Measurements from ENCODE around the gene ZNF786.

The ZNF786 gene

DNA sequence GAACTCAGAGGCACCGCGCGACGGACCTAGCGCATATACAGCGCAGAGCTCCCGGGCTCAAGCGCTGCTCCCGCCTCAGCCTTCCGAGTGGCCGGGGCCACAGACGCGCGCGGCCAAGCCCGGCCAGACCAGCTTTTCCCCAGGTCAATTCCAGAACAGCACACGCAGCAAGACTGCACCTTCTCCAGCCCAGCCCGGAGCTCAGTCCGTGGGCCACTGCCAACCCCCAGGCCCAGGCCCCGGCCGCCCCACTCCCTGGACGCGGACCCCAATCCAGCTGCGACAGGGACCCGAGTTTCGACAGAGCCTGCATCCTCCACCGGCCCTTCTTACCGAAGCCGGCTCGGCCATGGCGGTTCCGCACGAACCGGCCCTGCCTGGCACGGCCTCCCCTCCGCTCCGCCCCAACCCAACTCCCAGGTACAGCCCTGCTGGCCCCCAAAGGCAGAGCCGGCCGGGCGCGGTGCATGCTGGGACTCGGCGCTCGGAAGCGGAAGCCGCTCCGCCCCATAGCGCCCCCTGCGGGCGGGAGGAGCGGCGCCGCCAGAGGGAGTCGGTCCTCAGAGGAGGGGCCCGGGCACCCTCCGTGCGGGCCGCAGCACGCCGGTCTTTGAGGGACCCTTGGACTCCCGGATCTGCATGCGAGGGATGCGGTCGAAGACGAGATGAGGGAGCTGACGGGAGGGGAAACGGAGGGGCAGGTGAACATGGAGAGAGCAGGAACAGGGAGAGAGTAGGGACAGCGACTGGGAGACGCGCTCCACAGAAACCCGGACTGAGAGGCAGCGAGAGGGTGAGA, 35.5 kb upstream of the ZNF786 start, which contains the start of gene ZNF425:
ZNF425 (minus strand) TSS at position 462 of the 799 bp plus-strand sequence; CDS start at position 351, 111 bp downstream.
- DNase-seq (ENCODE audit: extremely low spot score), result peak; percentile 98
- ChIA-PET POLR2A (interaction anchor here (0.5 to 1.2 kb wide), 4 partner anchors 11 to 61 kb away, joined by 3 to 5 read pairs (median 4); partner anchors contain the start of gene ZNF398), CTCF (interaction anchor here (0.6 to 5.1 kb wide), 28 partner anchors 10 to 496 kb away, joined by 3 to 63 read pairs (median 4); partner anchors contain the start of genes ZNF282 and ZNF398)
- TF ChIP-seq, protein P1, sequence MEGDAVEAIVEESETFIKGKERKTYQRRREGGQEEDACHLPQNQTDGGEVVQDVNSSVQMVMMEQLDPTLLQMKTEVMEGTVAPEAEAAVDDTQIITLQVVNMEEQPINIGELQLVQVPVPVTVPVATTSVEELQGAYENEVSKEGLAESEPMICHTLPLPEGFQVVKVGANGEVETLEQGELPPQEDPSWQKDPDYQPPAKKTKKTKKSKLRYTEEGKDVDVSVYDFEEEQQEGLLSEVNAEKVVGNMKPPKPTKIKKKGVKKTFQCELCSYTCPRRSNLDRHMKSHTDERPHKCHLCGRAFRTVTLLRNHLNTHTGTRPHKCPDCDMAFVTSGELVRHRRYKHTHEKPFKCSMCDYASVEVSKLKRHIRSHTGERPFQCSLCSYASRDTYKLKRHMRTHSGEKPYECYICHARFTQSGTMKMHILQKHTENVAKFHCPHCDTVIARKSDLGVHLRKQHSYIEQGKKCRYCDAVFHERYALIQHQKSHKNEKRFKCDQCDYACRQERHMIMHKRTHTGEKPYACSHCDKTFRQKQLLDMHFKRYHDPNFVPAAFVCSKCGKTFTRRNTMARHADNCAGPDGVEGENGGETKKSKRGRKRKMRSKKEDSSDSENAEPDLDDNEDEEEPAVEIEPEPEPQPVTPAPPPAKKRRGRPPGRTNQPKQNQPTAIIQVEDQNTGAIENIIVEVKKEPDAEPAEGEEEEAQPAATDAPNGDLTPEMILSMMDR (IDR thresholded peaks at IDR 0.05; ENCODE audit: control extremely low read depth, extremely low read depth, low read depth, missing control alignments), result peak; percentile 93

DNA sequence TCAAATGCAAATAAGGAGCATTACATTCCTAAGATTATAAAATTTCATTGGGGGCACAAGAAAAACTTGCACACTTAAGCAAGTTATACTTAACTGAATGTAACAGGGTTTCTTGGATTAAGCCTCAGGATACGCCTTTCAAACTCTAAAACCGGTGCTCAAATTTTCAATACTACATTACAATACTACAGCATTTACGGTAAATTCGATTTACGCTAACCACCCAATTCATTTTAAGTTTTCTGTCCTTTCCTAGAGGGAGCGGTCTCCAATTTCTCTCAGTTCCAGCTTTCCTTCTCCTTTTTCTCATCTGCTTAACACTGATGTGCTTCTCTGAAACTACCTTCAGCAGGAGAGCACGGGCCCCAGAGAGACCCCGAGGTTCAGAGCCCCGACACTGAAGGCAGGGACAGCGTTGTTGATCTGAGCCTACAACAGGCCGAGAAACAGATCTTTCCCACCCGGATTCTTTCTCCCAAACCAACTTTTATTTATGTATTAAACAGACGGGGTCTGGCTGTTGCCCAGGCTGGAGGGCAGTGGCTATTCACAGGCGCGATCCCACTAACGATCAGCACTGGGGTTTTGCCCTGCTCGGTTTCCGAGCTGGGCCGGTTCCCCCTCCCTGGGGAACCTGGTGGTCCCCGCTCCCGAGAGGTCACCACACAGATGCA, 34.8 kb upstream of the ZNF786 start:
- TF ChIP-seq, protein P1 (IDR thresholded peaks at IDR 0.05; ENCODE audit: control extremely low read depth, extremely low read depth, low read depth, missing control alignments), result no peak
- CTCF ChIA-PET, result interaction anchor here (0.7 to 5.1 kb wide), 21 partner anchors 10 to 497 kb away, joined by 3 to 63 read pairs (median 5); partner anchors contain the start of genes ZNF282 and ZNF398
- DNase-seq (ENCODE audit: extremely low spot score), result no peak
- POLR2A ChIA-PET, result interaction anchor here (0.5 to 1.2 kb wide), 4 partner anchors 10 to 60 kb away, joined by 3 to 5 read pairs (median 4); partner anchors contain the start of gene ZNF398

DNA sequence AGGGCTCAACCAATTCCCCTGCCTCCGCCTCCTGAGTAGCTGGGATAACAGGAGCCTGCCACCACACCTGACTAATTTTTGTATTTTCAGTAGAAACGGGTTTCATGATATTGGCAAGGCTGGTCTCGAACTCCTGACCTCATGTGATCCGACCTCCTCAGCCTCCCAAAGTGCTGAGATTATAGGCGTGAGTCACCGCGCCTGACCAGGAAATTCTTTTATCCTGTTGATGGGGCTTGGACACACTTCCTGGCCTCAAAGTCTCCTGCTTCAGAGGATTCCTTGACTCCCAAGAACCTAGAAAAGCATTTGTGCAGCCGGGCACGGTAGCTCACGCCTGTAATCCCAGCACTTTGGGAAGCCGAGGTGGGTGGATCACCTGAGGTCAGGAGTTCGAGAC, 19.5 kb upstream of the ZNF786 start:
- TF ChIP-seq, protein P1 (IDR thresholded peaks at IDR 0.05; ENCODE audit: control extremely low read depth, extremely low read depth, low read depth, missing control alignments), result no peak
- no peak for DNase-seq (ENCODE audit: extremely low spot score)
- CTCF ChIA-PET, result no interaction called here
- POLR2A ChIA-PET, result no interaction called here

DNA sequence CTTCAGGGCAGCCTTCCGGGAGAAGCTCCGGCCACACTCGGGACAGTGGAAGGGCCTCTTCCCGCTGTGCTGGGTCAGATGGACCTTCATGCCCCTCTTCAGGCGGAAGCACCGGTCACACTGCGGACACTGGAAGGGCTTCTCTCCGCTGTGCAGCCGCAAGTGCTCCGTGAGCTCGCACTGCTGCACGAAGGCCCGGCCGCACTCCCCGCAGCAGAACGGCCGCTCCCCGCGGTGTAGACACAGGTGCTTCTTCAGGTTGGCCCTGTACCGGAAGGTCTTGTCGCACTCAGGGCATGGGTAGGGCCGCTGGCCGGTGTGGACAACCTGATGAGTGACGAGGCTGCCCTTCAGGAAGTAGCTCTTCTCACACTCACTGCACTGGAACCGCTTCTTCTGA, 14.2 kb upstream of the ZNF786 start:
- POLR2A ChIA-PET, result no interaction called here
- CTCF ChIA-PET, result interaction anchor here (0.8 kb wide), 1 partner anchor 14 kb away, joined by 3 read pairs; no protein-coding TSS in a partner anchor
- TF ChIP-seq, protein P1 (IDR thresholded peaks at IDR 0.05; ENCODE audit: control extremely low read depth, extremely low read depth, low read depth, missing control alignments), result no peak

DNA sequence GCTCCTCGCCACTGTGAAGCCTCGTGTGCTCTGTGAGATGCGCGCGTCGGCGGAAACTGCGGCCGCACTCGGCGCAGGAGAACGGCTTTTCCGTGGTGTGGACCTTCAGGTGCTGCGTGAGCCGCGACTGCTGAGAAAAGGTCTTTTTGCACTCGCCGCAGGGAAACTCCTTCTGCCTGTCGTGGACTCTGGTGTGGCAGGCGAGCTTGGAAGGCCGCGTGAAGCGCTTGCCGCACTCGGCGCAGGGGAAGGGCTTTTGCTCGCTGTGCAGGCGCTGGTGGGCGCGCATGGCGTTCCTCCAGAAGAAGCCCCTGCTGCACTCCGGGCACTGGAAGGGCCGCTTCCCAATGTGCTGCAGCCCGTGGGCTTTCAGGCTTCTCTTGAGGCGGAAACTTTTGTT, 13.7 kb upstream of the ZNF786 start:
- CTCF ChIA-PET, result interaction anchor here (1.1 kb wide), 1 partner anchor 11 kb away, joined by 3 read pairs; no protein-coding TSS in a partner anchor
- POLR2A ChIA-PET, result no interaction called here
- DNase-seq (ENCODE audit: extremely low spot score), result no peak
- TF ChIP-seq, protein P1 (IDR thresholded peaks at IDR 0.05; ENCODE audit: control extremely low read depth, extremely low read depth, low read depth, missing control alignments), result no peak

More for the DNA sequence above, 14.2 kb upstream of the ZNF786 start:
- no peak for DNase-seq (ENCODE audit: extremely low spot score)

DNA sequence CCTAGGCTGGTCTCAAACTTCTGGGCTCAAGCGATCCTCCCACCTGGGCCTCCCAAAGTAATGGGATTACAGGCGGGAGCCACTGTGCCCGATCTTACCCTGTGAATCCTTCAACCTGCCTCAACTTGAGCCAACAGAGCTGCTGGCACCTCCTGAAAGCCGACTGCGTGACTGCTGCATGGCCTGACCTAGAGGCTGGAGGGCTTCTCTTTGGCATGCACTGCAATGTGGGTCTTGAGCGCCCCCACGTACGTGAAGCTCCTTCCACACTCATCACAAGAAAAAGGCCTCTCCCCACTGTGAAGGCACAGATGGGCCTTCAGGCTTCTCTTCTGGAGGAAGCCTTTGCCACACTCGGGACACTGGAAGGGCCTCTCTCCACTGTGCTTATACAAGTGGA, 12.9 kb upstream of the ZNF786 start:
- DNase-seq (ENCODE audit: extremely low spot score), result no peak
- TF ChIP-seq, protein P1 (IDR thresholded peaks at IDR 0.05; ENCODE audit: control extremely low read depth, extremely low read depth, low read depth, missing control alignments), result no peak
- ChIA-PET POLR2A (no interaction called here), CTCF (interaction anchor here (1.1 kb wide), 1 partner anchor 12 kb away, joined by 3 read pairs; no protein-coding TSS in a partner anchor)
